Ovary (tissue), 3 donors: Measurements from ENCODE around the gene STK32C.

Source experiments
- EP300 ChIP-seq: sonication (generic); formaldehyde crosslinking; IDR thresholded peaks from one replicate; pipeline ENCODE4 v1.6.1; 2017; ENCODE audit warnings: antibody characterized with exemption
- POLR2A ChIP-seq: fragments of 450-650 bp; IDR thresholded peaks from one replicate; pipeline ENCODE4 v1.6.1; 2017; ENCODE audit warnings: antibody characterized with exemption, mild to moderate bottlenecking, moderate library complexity
- TF ChIP-seq, protein P1 (sequence below), 3 donors: fragments of 450-650 bp in 2 of 3; fragments of 200-600 bp in 1 of 3; IDR thresholded peaks; one replicate each; pipeline versions ENCODE4 v1.5.1 to v1.8.0; 2016 to 2022; ENCODE audit warnings: antibody characterized with exemption in 3 of 3, mild to moderate bottlenecking in 1 of 3
- donor health status: DM: no; HTN: no; CAD: no.

DNA sequence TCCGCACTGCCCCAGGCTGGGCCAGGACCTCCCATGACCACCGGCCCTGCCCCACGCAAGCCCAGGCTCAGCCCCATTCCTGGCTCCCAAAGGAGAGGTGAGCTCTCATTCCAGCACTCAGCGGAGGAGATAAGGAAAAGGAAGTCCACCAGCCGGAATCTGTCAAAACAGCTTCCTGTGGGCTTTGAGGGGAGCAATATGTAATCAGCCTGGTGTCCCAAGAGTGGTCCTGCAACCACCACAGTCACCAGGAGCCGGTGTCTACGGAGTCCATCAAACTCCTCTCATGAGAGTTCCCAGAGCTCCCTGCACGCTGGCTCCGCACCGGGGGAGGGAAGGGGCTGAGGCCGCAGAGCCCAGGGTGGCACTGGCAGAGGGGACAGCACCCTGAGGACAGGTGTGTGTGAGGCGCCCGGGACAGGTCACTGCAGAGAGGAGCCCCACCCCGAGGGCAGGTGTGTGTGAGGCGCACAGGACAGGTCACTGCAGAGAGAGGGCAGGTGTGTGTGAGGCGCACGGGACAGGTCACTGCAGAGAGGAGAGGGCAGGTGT, 57.9 kb downstream of the STK32C start:
- TF ChIP-seq POLR2A (no peak), EP300 (no peak)
- TF ChIP-seq, protein P1, sequence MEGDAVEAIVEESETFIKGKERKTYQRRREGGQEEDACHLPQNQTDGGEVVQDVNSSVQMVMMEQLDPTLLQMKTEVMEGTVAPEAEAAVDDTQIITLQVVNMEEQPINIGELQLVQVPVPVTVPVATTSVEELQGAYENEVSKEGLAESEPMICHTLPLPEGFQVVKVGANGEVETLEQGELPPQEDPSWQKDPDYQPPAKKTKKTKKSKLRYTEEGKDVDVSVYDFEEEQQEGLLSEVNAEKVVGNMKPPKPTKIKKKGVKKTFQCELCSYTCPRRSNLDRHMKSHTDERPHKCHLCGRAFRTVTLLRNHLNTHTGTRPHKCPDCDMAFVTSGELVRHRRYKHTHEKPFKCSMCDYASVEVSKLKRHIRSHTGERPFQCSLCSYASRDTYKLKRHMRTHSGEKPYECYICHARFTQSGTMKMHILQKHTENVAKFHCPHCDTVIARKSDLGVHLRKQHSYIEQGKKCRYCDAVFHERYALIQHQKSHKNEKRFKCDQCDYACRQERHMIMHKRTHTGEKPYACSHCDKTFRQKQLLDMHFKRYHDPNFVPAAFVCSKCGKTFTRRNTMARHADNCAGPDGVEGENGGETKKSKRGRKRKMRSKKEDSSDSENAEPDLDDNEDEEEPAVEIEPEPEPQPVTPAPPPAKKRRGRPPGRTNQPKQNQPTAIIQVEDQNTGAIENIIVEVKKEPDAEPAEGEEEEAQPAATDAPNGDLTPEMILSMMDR (IDR thresholded peaks at IDR 0.05), result no peak
